ENCODE data around the gene SPEG. TPM values are rescaled to one million over a fixed set of nuclear protein-coding genes. Genes with fewer than 3 reads are reported as not detected.

Gene SPEG
- polyA plus RNA-seq, 3 donors = not detected

DNA sequence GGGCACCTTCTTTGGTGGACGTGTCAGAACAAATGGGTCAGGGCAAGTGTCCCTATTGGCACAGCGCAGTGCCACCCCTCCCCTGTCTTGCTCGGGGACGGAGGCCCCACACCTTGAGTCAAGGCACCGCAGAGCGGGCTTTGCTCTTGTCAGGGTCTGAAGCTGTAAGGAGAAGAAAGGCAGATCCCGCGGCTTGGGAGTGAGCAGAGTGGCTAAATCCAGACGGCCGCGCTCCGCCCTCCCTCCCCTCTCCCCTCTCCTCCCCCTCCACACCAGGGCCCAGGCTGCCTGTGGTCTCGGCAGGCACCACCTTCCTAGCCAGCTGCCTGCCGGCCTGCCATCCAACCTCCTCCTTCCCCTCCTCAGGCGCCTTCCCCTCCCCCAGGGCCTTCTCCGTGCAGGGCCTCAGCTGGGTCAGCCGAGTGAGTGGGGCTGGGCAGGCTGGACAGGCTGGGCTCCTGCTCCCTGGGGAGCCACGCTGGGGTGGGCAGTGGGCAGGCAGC, 25.8 kb downstream of the SPEG start:
- 64% methylated on average over 7 of the region's 18 CpGs for WGBS (ENCODE audit: insufficient coverage)
- Histone ChIP-seq H3K4me2 (replicated peaks; ENCODE audit: extremely low read depth, low read length, poor library complexity, severe bottlenecking) (no peak overlapping the region), H3K9me3 (replicated peaks in 1 of 2; ENCODE audit: control insufficient read depth in 1 of 2, insufficient read depth in 1 of 2, low read length in 2 of 2) (no peaks in the 10 kb centered on the region), H3K27me3 (ENCODE audit: control insufficient read depth in 2 of 2, insufficient read depth in 2 of 2, low read length in 2 of 2) (no peaks in the 10 kb centered on the region), H2AFZ (ENCODE audit: insufficient read depth, low read depth, low read length, poor library complexity, severe bottlenecking) (no peak overlapping the region), H3K27ac (ENCODE audit: low read depth in 1 of 2, low read length in 2 of 2) (no peak overlapping the region), H3K79me2 (ENCODE audit: insufficient read depth, low read length) (no peaks in the 10 kb centered on the region), H3K9ac (ENCODE audit: insufficient read depth, low read length, poor library complexity, severe bottlenecking) (no peak overlapping the region), H3K36me3 (replicated peaks in 1 of 2; ENCODE audit: control insufficient read depth in 1 of 2, insufficient read depth in 2 of 2, low read length in 2 of 2) (no peaks in the 10 kb centered on the region), H3K4me1 (ENCODE audit: control insufficient read depth in 1 of 2, insufficient read depth in 2 of 2, low read length in 2 of 2) (peaks cover 0 to 5% of the 10 kb centered on the region in 2 donors), H4K20me1 (ENCODE audit: insufficient read depth, low read length) (no peaks in the 10 kb centered on the region), H3K4me3 (replicated peaks in 1 of 3; ENCODE audit: low read depth in 2 of 3, low read length in 3 of 3) (no peak overlapping the region)
- Mint-ChIP-seq H3K9me3 (no peaks in the 10 kb centered on the region), H3K4me1 (peaks cover 7% of the 10 kb centered on the region), H3K36me3 (no peaks in the 10 kb centered on the region), H3K27ac (no peak overlapping the region), H3K4me3 (no peak overlapping the region), H3K27me3 (ENCODE audit: low read depth in 3 of 3) (peaks cover 2 to 7% (median 4%) of the 10 kb centered on the region in 3 donors)
- intact Hi-C loops (cut with micrococcal nuclease) = loop anchor here in 1 of 2 donors (5.0 kb wide), 1 partner anchor 67 kb away; no protein-coding TSS in a partner anchor
- TF ChIP-seq, protein P1, sequence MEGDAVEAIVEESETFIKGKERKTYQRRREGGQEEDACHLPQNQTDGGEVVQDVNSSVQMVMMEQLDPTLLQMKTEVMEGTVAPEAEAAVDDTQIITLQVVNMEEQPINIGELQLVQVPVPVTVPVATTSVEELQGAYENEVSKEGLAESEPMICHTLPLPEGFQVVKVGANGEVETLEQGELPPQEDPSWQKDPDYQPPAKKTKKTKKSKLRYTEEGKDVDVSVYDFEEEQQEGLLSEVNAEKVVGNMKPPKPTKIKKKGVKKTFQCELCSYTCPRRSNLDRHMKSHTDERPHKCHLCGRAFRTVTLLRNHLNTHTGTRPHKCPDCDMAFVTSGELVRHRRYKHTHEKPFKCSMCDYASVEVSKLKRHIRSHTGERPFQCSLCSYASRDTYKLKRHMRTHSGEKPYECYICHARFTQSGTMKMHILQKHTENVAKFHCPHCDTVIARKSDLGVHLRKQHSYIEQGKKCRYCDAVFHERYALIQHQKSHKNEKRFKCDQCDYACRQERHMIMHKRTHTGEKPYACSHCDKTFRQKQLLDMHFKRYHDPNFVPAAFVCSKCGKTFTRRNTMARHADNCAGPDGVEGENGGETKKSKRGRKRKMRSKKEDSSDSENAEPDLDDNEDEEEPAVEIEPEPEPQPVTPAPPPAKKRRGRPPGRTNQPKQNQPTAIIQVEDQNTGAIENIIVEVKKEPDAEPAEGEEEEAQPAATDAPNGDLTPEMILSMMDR (IDR thresholded peaks at IDR 0.05) = no peak
- no peak for DNase-seq

DNA sequence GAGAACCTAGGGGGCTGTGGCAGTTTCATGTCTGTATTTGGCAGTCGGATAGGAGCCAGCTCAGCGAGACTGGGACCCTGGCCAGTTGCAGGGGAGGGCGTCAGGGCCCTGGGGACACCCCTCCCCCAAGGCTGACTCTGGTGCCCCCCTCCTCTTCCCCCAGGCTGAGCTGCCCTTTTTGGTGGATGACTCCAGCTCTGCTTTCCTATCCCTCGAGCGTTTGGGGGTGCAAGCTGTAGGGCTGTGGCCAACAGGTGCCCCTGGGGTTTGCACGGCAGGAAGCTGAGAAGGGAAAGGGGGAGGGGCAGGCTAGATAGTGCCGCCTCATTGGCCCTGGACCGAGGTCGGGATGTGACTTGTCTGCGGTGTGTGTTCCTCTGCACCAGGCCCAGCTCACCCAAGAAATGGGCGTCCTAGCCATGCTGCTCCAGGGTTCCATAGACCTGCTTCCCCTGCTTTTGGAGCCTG, 26.4 kb downstream of the SPEG start:
- H3K9ac ChIP-seq (ENCODE audit: insufficient read depth, low read length, poor library complexity, severe bottlenecking) = no peak overlapping the region
- H2AFZ ChIP-seq (ENCODE audit: insufficient read depth, low read depth, low read length, poor library complexity, severe bottlenecking) = no peak overlapping the region
- no peak overlapping the region for H3K4me3 ChIP-seq (replicated peaks in 1 of 3; ENCODE audit: low read depth in 2 of 3, low read length in 3 of 3)
- no peaks in the 10 kb centered on the region for H3K27me3 ChIP-seq (ENCODE audit: control insufficient read depth in 2 of 2, insufficient read depth in 2 of 2, low read length in 2 of 2)
- H3K27ac Mint-ChIP-seq = no peak overlapping the region
- intact Hi-C loops (cut with micrococcal nuclease) = loop anchor here in 1 of 2 donors (5.0 kb wide), 1 partner anchor 66 kb away; no protein-coding TSS in a partner anchor
- DNase-seq = no peak
- no peak overlapping the region for H3K27ac ChIP-seq (ENCODE audit: low read depth in 1 of 2, low read length in 2 of 2)
- H4K20me1 ChIP-seq (ENCODE audit: insufficient read depth, low read length) = no peaks in the 10 kb centered on the region
- TF ChIP-seq, protein P1 (IDR thresholded peaks at IDR 0.05) = no peak
- H3K79me2 ChIP-seq (ENCODE audit: insufficient read depth, low read length) = no peaks in the 10 kb centered on the region
- peaks cover 1% of the 10 kb centered on the region for H3K4me1 Mint-ChIP-seq
- no peak overlapping the region for H3K4me2 ChIP-seq (replicated peaks; ENCODE audit: extremely low read depth, low read length, poor library complexity, severe bottlenecking)
- H3K27me3 Mint-ChIP-seq (ENCODE audit: low read depth in 3 of 3) = peaks cover 2 to 7% (median 4%) of the 10 kb centered on the region in 3 donors
- no peaks in the 10 kb centered on the region for H3K36me3 ChIP-seq (replicated peaks in 1 of 2; ENCODE audit: control insufficient read depth in 1 of 2, insufficient read depth in 2 of 2, low read length in 2 of 2)
- H3K36me3 Mint-ChIP-seq = no peaks in the 10 kb centered on the region
- WGBS (ENCODE audit: insufficient coverage) = 44% methylated on average over 6 of the region's 11 CpGs
- peaks cover 0 to 2% (median 0%) of the 10 kb centered on the region in 7 donors for H3K9me3 Mint-ChIP-seq
- no peak overlapping the region for H3K4me3 Mint-ChIP-seq
- no peaks in the 10 kb centered on the region for H3K4me1 ChIP-seq (ENCODE audit: control insufficient read depth in 1 of 2, insufficient read depth in 2 of 2, low read length in 2 of 2)
- no peaks in the 10 kb centered on the region for H3K9me3 ChIP-seq (replicated peaks in 1 of 2; ENCODE audit: control insufficient read depth in 1 of 2, insufficient read depth in 1 of 2, low read length in 2 of 2)
